Rectal smooth muscle tissue (tissue), 1 donor: ENCODE measurements around the gene VASN.
"Not testable (repeated sequence)": the region's sequence is repeated elsewhere in the genome, so short reads cannot be mapped to it uniquely, and the experiment has no call there.

Experiments
- H3K27ac ChIP-seq: one replicate; pipeline ENCODE4 v1.7.0; 2013; ENCODE audit warnings: low read depth, low read length, inconsistent platforms
- H3K27me3 ChIP-seq: one replicate; pipeline ENCODE4 v1.7.0; 2013; ENCODE audit warnings: low read length; ENCODE audit not compliant: control insufficient read depth, insufficient read depth
- H3K36me3 ChIP-seq: one replicate; pipeline ENCODE4 v1.7.0; 2013; ENCODE audit warnings: low read length; ENCODE audit not compliant: control insufficient read depth, insufficient read depth
- H3K4me1 ChIP-seq: one replicate; pipeline ENCODE4 v1.7.0; 2013; ENCODE audit warnings: low read length; ENCODE audit not compliant: control insufficient read depth, insufficient read depth
- H3K4me3 ChIP-seq: one replicate; pipeline ENCODE4 v1.7.0; 2013; ENCODE audit warnings: low read length
- H3K9ac ChIP-seq: one replicate; pipeline ENCODE4 v1.7.0; 2013; ENCODE audit warnings: low read length

The VASN gene

GRCh38 chr16:4330277-4330874 is 41.3 kb upstream of the VASN start:
- Histone ChIP-seq H3K9ac (no peak overlapping the region), H3K4me3 (no peak overlapping the region), H3K36me3 (peaks cover 4% of the 10 kb centered on the region), H3K4me1 (peaks cover 25% of the 10 kb centered on the region), H3K27me3 (no peaks in the 10 kb centered on the region), H3K27ac (no peak overlapping the region)

- no peaks in the 10 kb centered on the region for H3K27me3 ChIP-seq
- no peak overlapping the region for H3K4me3 ChIP-seq
- no peak overlapping the region for H3K27ac ChIP-seq
- peaks cover 24% of the 10 kb centered on the region for H3K4me1 ChIP-seq
- peaks cover 9% of the 10 kb centered on the region for H3K36me3 ChIP-seq
- H3K9ac ChIP-seq, result no peak overlapping the region
These were observed 39.6 kb upstream of the VASN start for GRCh38 chr16:4332083-4332482.

- Histone ChIP-seq H3K4me3 (no peak overlapping the region), H3K9ac (no peak overlapping the region), H3K27ac (no peak overlapping the region), H3K27me3 (no peaks in the 10 kb centered on the region), H3K4me1 (peaks cover 21% of the 10 kb centered on the region), H3K36me3 (peaks cover 9% of the 10 kb centered on the region)
These were observed 38.9 kb upstream of the VASN start for GRCh38 chr16:4332623-4333307.

GRCh38 chr16:4333308-4333638 is 38.4 kb upstream of the VASN start:
- peaks cover 17% of the 10 kb centered on the region for H3K4me1 ChIP-seq
- H3K36me3 ChIP-seq, result peaks cover 9% of the 10 kb centered on the region
- H3K27ac ChIP-seq, result no peak overlapping the region
- H3K27me3 ChIP-seq, result no peaks in the 10 kb centered on the region
- H3K4me3 ChIP-seq, result no peak overlapping the region
- no peak overlapping the region for H3K9ac ChIP-seq

GRCh38 chr16:4333714-4334113 is 37.9 kb upstream of the VASN start:
- H3K4me1 ChIP-seq, result peaks cover 13% of the 10 kb centered on the region
- H3K9ac ChIP-seq, H3K27ac ChIP-seq, H3K4me3 ChIP-seq, H3K36me3 ChIP-seq, H3K27me3 ChIP-seq: not testable (repeated sequence)

GRCh38 chr16:4334724-4335495 is 36.7 kb upstream of the VASN start:
- Histone ChIP-seq H3K9ac (no peak overlapping the region), H3K4me3 (no peak overlapping the region), H3K27ac (no peak overlapping the region), H3K4me1 (peaks cover 3% of the 10 kb centered on the region), H3K27me3 (no peaks in the 10 kb centered on the region), H3K36me3 (peaks cover 9% of the 10 kb centered on the region)

GRCh38 chr16:4336701-4337539 is 34.7 kb upstream of the VASN start:
- no peak overlapping the region for H3K4me3 ChIP-seq
- no peaks in the 10 kb centered on the region for H3K4me1 ChIP-seq
- H3K36me3 ChIP-seq, result peaks cover 9% of the 10 kb centered on the region
- H3K27ac ChIP-seq, result no peak overlapping the region
- no peak overlapping the region for H3K9ac ChIP-seq
- no peaks in the 10 kb centered on the region for H3K27me3 ChIP-seq

- Histone ChIP-seq H3K4me1 (no peaks in the 10 kb centered on the region), H3K9ac (no peak overlapping the region), H3K4me3 (no peak overlapping the region), H3K36me3 (peaks cover 9% of the 10 kb centered on the region), H3K27ac (no peak overlapping the region), H3K27me3 (no peaks in the 10 kb centered on the region)
These were observed 34.0 kb upstream of the VASN start for GRCh38 chr16:4337540-4338088.

- H3K27me3 ChIP-seq, result no peaks in the 10 kb centered on the region
- no peak overlapping the region for H3K4me3 ChIP-seq
- peaks cover 8% of the 10 kb centered on the region for H3K36me3 ChIP-seq
These were observed 33.5 kb upstream of the VASN start for GRCh38 chr16:4338125-4338582.

GRCh38 chr16:4338712-4339299 is 32.8 kb upstream of the VASN start:
- H3K36me3 ChIP-seq, result peaks cover 6% of the 10 kb centered on the region
- H3K4me1 ChIP-seq, result no peaks in the 10 kb centered on the region
- H3K27ac ChIP-seq, result no peak overlapping the region
- no peak overlapping the region for H3K4me3 ChIP-seq
- no peak overlapping the region for H3K9ac ChIP-seq
- H3K27me3 ChIP-seq, result no peaks in the 10 kb centered on the region

More at GRCh38 chr16:4338125-4338582, 33.5 kb upstream of the VASN start:
- Histone ChIP-seq H3K9ac (no peak overlapping the region), H3K4me1 (no peaks in the 10 kb centered on the region), H3K27ac (no peak overlapping the region)

GRCh38 chr16:4339455-4339854 is 32.2 kb upstream of the VASN start:
- no peak overlapping the region for H3K9ac ChIP-seq
- H3K27ac ChIP-seq, result no peak overlapping the region
- no peak overlapping the region for H3K4me3 ChIP-seq
- no peaks in the 10 kb centered on the region for H3K27me3 ChIP-seq
- H3K4me1 ChIP-seq, result no peaks in the 10 kb centered on the region
- H3K36me3 ChIP-seq, result peaks cover 6% of the 10 kb centered on the region
